Activated CD4-positive, alpha-beta T cell treated with anti-CD3 and anti-CD28 coated beads, Interleukin-2, amount 10 ng/mL, durations not matched to agents 24 days and 14 days (primary cell): ENCODE measurements around the gene DDIT4. TPM values are rescaled to one million over a fixed set of nuclear protein-coding genes. Genes with fewer than 3 reads are reported as not detected.
"Not testable (repeated sequence)": the region's sequence is repeated elsewhere in the genome, so short reads cannot be mapped to it uniquely, and the experiment has no call there.

ENCODE experiments used
- DNase-seq: peaks from one replicate; pipeline ENCODE4 v3.0.0; 2022
- H3K27ac Mint-ChIP-seq: one replicate; pipeline ENCODE4 v1.8.0; 2022; ENCODE audit warnings: mild to moderate bottlenecking, mixed read lengths
- H3K27me3 Mint-ChIP-seq: one replicate; pipeline ENCODE4 v1.8.0; 2022; ENCODE audit warnings: mixed read lengths
- H3K36me3 Mint-ChIP-seq: one replicate; pipeline ENCODE4 v1.8.0; 2022; ENCODE audit warnings: low read depth, mild to moderate bottlenecking, mixed read lengths
- H3K4me1 Mint-ChIP-seq: one replicate; pipeline ENCODE4 v1.8.0; 2021; ENCODE audit warnings: mixed read lengths
- H3K4me3 Mint-ChIP-seq: one replicate; pipeline ENCODE4 v1.8.0; 2022; ENCODE audit warnings: mild to moderate bottlenecking, moderate library complexity, mixed read lengths
- H3K9me3 Mint-ChIP-seq: one replicate; pipeline ENCODE4 v1.8.0; 2021; ENCODE audit warnings: mixed read lengths
- intact Hi-C: fragments of 100-400 bp; cut with micrococcal nuclease; formaldehyde crosslinking; loops from one replicate; pipeline ENCODE4 v1.15.1; 2023
- total RNA-seq: library from RNA; stranded (reverse); gene quantifications from 2 replicates; pipeline ENCODE4 v1.2.3, GENCODE V29; 2022

Gene DDIT4
- total RNA-seq, 1 donor from 2014 or later: 271 TPM

GRCh38 chr10:72277996-72278667, 4.4 kb downstream of the DDIT4 start:
- peaks cover 33% of the 10 kb centered on the region for H3K4me1 Mint-ChIP-seq
- H3K27me3 Mint-ChIP-seq: no peaks in the 10 kb centered on the region
- no peak overlapping the region for H3K4me3 Mint-ChIP-seq
- peaks cover 31% of the 10 kb centered on the region for H3K36me3 Mint-ChIP-seq
- no peak for DNase-seq
- intact Hi-C loops: no loop called here
- H3K27ac Mint-ChIP-seq: peak overlapping the region; percentile 59
- H3K9me3 Mint-ChIP-seq: no peaks in the 10 kb centered on the region

GRCh38 chr10:72278668-72279393, 5.1 kb downstream of the DDIT4 start:
- no peak for DNase-seq
- Mint-ChIP-seq H3K36me3 (peaks cover 29% of the 10 kb centered on the region), H3K4me1 (peaks cover 32% of the 10 kb centered on the region), H3K27me3 (no peaks in the 10 kb centered on the region), H3K27ac (peak overlapping the region; percentile 34), H3K4me3 (no peak overlapping the region), H3K9me3 (no peaks in the 10 kb centered on the region)
- intact Hi-C loops: no loop called here

- H3K27ac Mint-ChIP-seq, intact Hi-C loops, DNase-seq, H3K27me3 Mint-ChIP-seq, H3K9me3 Mint-ChIP-seq, H3K4me3 Mint-ChIP-seq: not testable (repeated sequence)
- Mint-ChIP-seq H3K36me3 (peaks cover 23% of the 10 kb centered on the region), H3K4me1 (peaks cover 32% of the 10 kb centered on the region)
These were observed 5.9 kb downstream of the DDIT4 start for GRCh38 chr10:72279587-72279986.

GRCh38 chr10:72283131-72283530, 9.4 kb downstream of the DDIT4 start:
- intact Hi-C loops: no loop called here
- peaks cover 35% of the 10 kb centered on the region for H3K4me1 Mint-ChIP-seq
- no peak for DNase-seq
- H3K27me3 Mint-ChIP-seq: no peaks in the 10 kb centered on the region
- H3K27ac Mint-ChIP-seq: no peak overlapping the region
- peaks cover 2% of the 10 kb centered on the region for H3K36me3 Mint-ChIP-seq
- H3K9me3 Mint-ChIP-seq: no peaks in the 10 kb centered on the region
- H3K4me3 Mint-ChIP-seq: no peak overlapping the region

GRCh38 chr10:72285972-72286521, 12.3 kb downstream of the DDIT4 start:
- no peak for DNase-seq
- no peaks in the 10 kb centered on the region for H3K27me3 Mint-ChIP-seq
- peak overlapping the region; percentile 65 for H3K27ac Mint-ChIP-seq
- peaks cover 34% of the 10 kb centered on the region for H3K4me1 Mint-ChIP-seq
- intact Hi-C loops: loop anchor here (1.0 kb wide), 1 partner anchor 10 kb away; no protein-coding TSS in a partner anchor
- H3K36me3 Mint-ChIP-seq: peaks cover 2% of the 10 kb centered on the region
- no peak overlapping the region for H3K4me3 Mint-ChIP-seq
- no peaks in the 10 kb centered on the region for H3K9me3 Mint-ChIP-seq

GRCh38 chr10:72291019-72291532, 17.4 kb downstream of the DDIT4 start:
- Mint-ChIP-seq H3K36me3 (peaks cover 3% of the 10 kb centered on the region), H3K9me3 (no peaks in the 10 kb centered on the region), H3K27ac (peak overlapping the region; percentile 64), H3K4me1 (peaks cover 62% of the 10 kb centered on the region), H3K27me3 (no peaks in the 10 kb centered on the region), H3K4me3 (peak overlapping the region; percentile 27)
- intact Hi-C loops: loop anchor here (1.0 kb wide), 1 partner anchor 16 kb away; no protein-coding TSS in a partner anchor
- peak; percentile 88 for DNase-seq

- H3K36me3 Mint-ChIP-seq: peaks cover 5% of the 10 kb centered on the region
- peaks cover 2% of the 10 kb centered on the region for H3K27me3 Mint-ChIP-seq
- peaks cover 4% of the 10 kb centered on the region for H3K9me3 Mint-ChIP-seq
- peak; percentile 82 for DNase-seq
- peak overlapping the region; percentile 39 for H3K4me3 Mint-ChIP-seq
- peaks cover 59% of the 10 kb centered on the region for H3K4me1 Mint-ChIP-seq
- intact Hi-C loops: no loop called here
- H3K27ac Mint-ChIP-seq: peak overlapping the region; percentile 91
These were observed 18.5 kb downstream of the DDIT4 start for GRCh38 chr10:72292223-72292691.

GRCh38 chr10:72295330-72295910, 21.7 kb downstream of the DDIT4 start:
- Mint-ChIP-seq H3K4me1 (peaks cover 71% of the 10 kb centered on the region), H3K9me3 (peaks cover 4% of the 10 kb centered on the region), H3K4me3 (peak overlapping the region; percentile 88), H3K36me3 (peaks cover 6% of the 10 kb centered on the region), H3K27ac (peak overlapping the region; percentile 100), H3K27me3 (peaks cover 2% of the 10 kb centered on the region)
- DNase-seq: peak; percentile 60
- intact Hi-C loops: loop anchor here (5.0 kb wide), 1 partner anchor 363 kb away; no protein-coding TSS in a partner anchor

GRCh38 chr10:72296829-72297280, 23.1 kb downstream of the DDIT4 start:
- Mint-ChIP-seq H3K4me3 (peak overlapping the region; percentile 88), H3K27ac (peak overlapping the region; percentile 100), H3K4me1 (peaks cover 66% of the 10 kb centered on the region)
- not testable (repeated sequence) for H3K27me3 Mint-ChIP-seq, DNase-seq, H3K9me3 Mint-ChIP-seq, H3K36me3 Mint-ChIP-seq
- intact Hi-C loops: loop anchor here (1.0 to 5.0 kb wide), 9 partner anchors 8 to 365 kb away; no protein-coding TSS in a partner anchor

- intact Hi-C loops: loop anchor here (1.0 to 5.0 kb wide), 8 partner anchors 8 to 365 kb away; no protein-coding TSS in a partner anchor
- H3K4me1 Mint-ChIP-seq: peaks cover 61% of the 10 kb centered on the region
These were observed 23.6 kb downstream of the DDIT4 start for GRCh38 chr10:72297281-72297804.

GRCh38 chr10:72297805-72298591, 24.3 kb downstream of the DDIT4 start:
- H3K4me1 Mint-ChIP-seq: peaks cover 54% of the 10 kb centered on the region
- peak overlapping the region; percentile 100 for H3K27ac Mint-ChIP-seq
- peaks cover 2% of the 10 kb centered on the region for H3K27me3 Mint-ChIP-seq
- H3K9me3 Mint-ChIP-seq: peaks cover 4% of the 10 kb centered on the region
- peak overlapping the region; percentile 88 for H3K4me3 Mint-ChIP-seq
- intact Hi-C loops: loop anchor here (1.0 to 5.0 kb wide), 8 partner anchors 7 to 366 kb away; no protein-coding TSS in a partner anchor
- DNase-seq: peak; percentile 98
- H3K36me3 Mint-ChIP-seq: peaks cover 6% of the 10 kb centered on the region

More at GRCh38 chr10:72297281-72297804, 23.6 kb downstream of the DDIT4 start:
- peaks cover 4% of the 10 kb centered on the region for H3K9me3 Mint-ChIP-seq
- H3K27ac Mint-ChIP-seq: peak overlapping the region; percentile 100
- DNase-seq: peak; percentile 98
- peak overlapping the region; percentile 88 for H3K4me3 Mint-ChIP-seq
- peaks cover 2% of the 10 kb centered on the region for H3K27me3 Mint-ChIP-seq
- peaks cover 6% of the 10 kb centered on the region for H3K36me3 Mint-ChIP-seq
